ENCODE data around the gene MUC15.

MUC15 gene

DNA sequence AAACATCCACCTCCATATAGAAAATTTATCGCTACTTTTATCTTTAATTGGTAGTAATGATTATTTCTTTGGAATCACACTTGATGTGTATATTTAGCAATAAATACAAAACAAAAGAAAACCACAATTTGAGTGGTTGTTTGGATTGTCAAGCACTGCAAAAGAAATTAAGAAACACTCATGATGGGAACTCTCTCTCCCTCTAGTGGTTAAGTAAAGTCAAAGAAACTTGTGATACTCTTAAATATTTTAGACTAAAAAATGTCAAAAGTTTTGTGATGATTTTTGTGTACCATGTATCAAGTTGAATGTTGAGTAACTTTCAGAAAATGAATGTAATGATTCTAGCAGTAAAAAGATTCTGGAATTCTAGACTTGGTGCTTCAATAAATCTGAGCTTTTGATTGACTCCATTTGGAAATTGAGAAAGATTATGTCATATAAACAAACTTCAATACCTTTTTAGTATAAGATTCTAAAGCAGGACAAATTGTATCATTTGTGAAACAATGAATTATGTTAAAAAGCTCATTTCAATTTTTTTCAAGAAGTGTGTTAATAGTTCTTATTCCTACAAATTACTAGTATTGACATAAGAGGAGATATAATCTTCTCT, 20.8 kb downstream of the MUC15 start:
- no peak overlapping the region for H2AFZ ChIP-seq (ENCODE audit: low read length)
- H3K27me3 ChIP-seq (ENCODE audit: insufficient read depth, low read length): no peaks in the 10 kb centered on the region
- TF ChIP-seq EZH2 (IDR thresholded peaks at IDR 0.05; ENCODE audit: borderline replicate concordance, low read length): no peak
- TF ChIP-seq, protein P1, sequence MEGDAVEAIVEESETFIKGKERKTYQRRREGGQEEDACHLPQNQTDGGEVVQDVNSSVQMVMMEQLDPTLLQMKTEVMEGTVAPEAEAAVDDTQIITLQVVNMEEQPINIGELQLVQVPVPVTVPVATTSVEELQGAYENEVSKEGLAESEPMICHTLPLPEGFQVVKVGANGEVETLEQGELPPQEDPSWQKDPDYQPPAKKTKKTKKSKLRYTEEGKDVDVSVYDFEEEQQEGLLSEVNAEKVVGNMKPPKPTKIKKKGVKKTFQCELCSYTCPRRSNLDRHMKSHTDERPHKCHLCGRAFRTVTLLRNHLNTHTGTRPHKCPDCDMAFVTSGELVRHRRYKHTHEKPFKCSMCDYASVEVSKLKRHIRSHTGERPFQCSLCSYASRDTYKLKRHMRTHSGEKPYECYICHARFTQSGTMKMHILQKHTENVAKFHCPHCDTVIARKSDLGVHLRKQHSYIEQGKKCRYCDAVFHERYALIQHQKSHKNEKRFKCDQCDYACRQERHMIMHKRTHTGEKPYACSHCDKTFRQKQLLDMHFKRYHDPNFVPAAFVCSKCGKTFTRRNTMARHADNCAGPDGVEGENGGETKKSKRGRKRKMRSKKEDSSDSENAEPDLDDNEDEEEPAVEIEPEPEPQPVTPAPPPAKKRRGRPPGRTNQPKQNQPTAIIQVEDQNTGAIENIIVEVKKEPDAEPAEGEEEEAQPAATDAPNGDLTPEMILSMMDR (IDR thresholded peaks at IDR 0.05; ENCODE audit: low read length): peak; percentile 56

DNA sequence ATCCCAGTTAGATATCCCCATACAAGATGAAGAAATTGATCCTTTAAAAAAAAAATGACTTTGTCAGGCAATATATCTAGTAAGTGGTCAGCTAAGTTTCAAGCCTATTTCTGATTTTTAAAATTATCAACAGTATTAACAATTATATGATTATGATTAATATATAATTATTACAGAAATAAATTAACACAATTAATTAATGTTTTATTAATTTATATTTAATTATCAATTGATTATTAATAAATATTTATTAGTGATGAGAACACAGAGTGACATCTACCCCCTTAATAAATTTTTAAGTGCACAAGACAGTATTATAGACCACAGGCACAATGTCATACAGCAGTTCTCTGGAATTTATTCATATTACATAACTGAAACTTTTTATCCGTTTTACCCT, 22.0 kb downstream of the MUC15 start:
- H3K79me2 ChIP-seq (ENCODE audit: insufficient read depth, low read length): no peaks in the 10 kb centered on the region
- H3K27ac ChIP-seq (ENCODE audit: low read depth, low read length, poor library complexity, severe bottlenecking): no peak overlapping the region
- no peaks in the 10 kb centered on the region for H4K20me1 ChIP-seq (ENCODE audit: insufficient read depth, low read length)
- no peak overlapping the region for H3K9ac ChIP-seq (ENCODE audit: low read length)
- no peak overlapping the region for H3K4me3 ChIP-seq (ENCODE audit: low read depth, low read length, poor library complexity, severe bottlenecking)
- H3K4me1 ChIP-seq (ENCODE audit: insufficient read depth, low read length, severe bottlenecking): no peaks in the 10 kb centered on the region
- no peak overlapping the region for H2AFZ ChIP-seq (ENCODE audit: low read length)
- H3F3A ChIP-seq (ENCODE audit: insufficient read depth, low read length): no peaks in the 10 kb centered on the region
- no peaks in the 10 kb centered on the region for H3K36me3 ChIP-seq (ENCODE audit: insufficient read depth, low read length)
- TF ChIP-seq, protein P1 (IDR thresholded peaks at IDR 0.05; ENCODE audit: low read length): no peak
- no peak for TF ChIP-seq EZH2 (IDR thresholded peaks at IDR 0.05; ENCODE audit: borderline replicate concordance, low read length)
- H3K27me3 ChIP-seq (ENCODE audit: insufficient read depth, low read length): no peaks in the 10 kb centered on the region
- H3K4me2 ChIP-seq (ENCODE audit: low read length): no peak overlapping the region
- no peaks in the 10 kb centered on the region for H3K9me2 ChIP-seq (ENCODE audit: low read depth, low read length)
- no peaks in the 10 kb centered on the region for H3K9me3 ChIP-seq (ENCODE audit: low read length)

More for the DNA sequence above, 20.8 kb downstream of the MUC15 start:
- no peaks in the 10 kb centered on the region for H3K36me3 ChIP-seq (ENCODE audit: insufficient read depth, low read length)
- no peak overlapping the region for H3K9ac ChIP-seq (ENCODE audit: low read length)
- no peaks in the 10 kb centered on the region for H3K79me2 ChIP-seq (ENCODE audit: insufficient read depth, low read length)
- H3K4me1 ChIP-seq (ENCODE audit: insufficient read depth, low read length, severe bottlenecking): no peaks in the 10 kb centered on the region
- H3K4me2 ChIP-seq (ENCODE audit: low read length): no peak overlapping the region
- no peaks in the 10 kb centered on the region for H3K9me2 ChIP-seq (ENCODE audit: low read depth, low read length)
- H3F3A ChIP-seq (ENCODE audit: insufficient read depth, low read length): no peaks in the 10 kb centered on the region
- H3K4me3 ChIP-seq (ENCODE audit: low read depth, low read length, poor library complexity, severe bottlenecking): no peak overlapping the region
- no peak overlapping the region for H3K27ac ChIP-seq (ENCODE audit: low read depth, low read length, poor library complexity, severe bottlenecking)
- H3K9me3 ChIP-seq (ENCODE audit: low read length): no peaks in the 10 kb centered on the region
- H4K20me1 ChIP-seq (ENCODE audit: insufficient read depth, low read length): no peaks in the 10 kb centered on the region

GRCh38 chr11:26549176-26549575, 22.9 kb downstream of the MUC15 start:
- Histone ChIP-seq H3K27ac (ENCODE audit: low read depth, low read length, poor library complexity, severe bottlenecking) (no peak overlapping the region), H3K9me2 (ENCODE audit: low read depth, low read length) (no peaks in the 10 kb centered on the region), H3K4me3 (ENCODE audit: low read depth, low read length, poor library complexity, severe bottlenecking) (no peak overlapping the region), H4K20me1 (ENCODE audit: insufficient read depth, low read length) (no peaks in the 10 kb centered on the region), H3K9me3 (ENCODE audit: low read length) (no peaks in the 10 kb centered on the region), H3K4me1 (ENCODE audit: insufficient read depth, low read length, severe bottlenecking) (no peaks in the 10 kb centered on the region), H3K36me3 (ENCODE audit: insufficient read depth, low read length) (no peaks in the 10 kb centered on the region), H3K27me3 (ENCODE audit: insufficient read depth, low read length) (no peaks in the 10 kb centered on the region), H2AFZ (ENCODE audit: low read length) (no peak overlapping the region), H3K9ac (ENCODE audit: low read length) (no peak overlapping the region), H3K79me2 (ENCODE audit: insufficient read depth, low read length) (no peaks in the 10 kb centered on the region), H3F3A (ENCODE audit: insufficient read depth, low read length) (no peaks in the 10 kb centered on the region), H3K4me2 (ENCODE audit: low read length) (no peak overlapping the region)
- no peak for TF ChIP-seq EZH2 (IDR thresholded peaks at IDR 0.05; ENCODE audit: borderline replicate concordance, low read length)
- TF ChIP-seq, protein P1 (IDR thresholded peaks at IDR 0.05; ENCODE audit: low read length): no peak
